HEK293T (cell line): ENCODE data around the gene CHD3.
A peak's percentile ranks its signal among the peaks of the same experiment; 100 is the strongest.
"Not testable (repeated sequence)": the region's sequence is repeated elsewhere in the genome, so short reads cannot be mapped to it uniquely, and the experiment has no call there.

Experiments
- CTCF ChIA-PET: fragments of 350-600 bp; formaldehyde crosslinking; extraction: SDS; loops from one replicate; lab custom pipeline; 2021; ENCODE audit warnings: antibody characterized with exemption, inconsistent platforms; lab: Yijun Ruan, JAX
- POLR2A ChIA-PET: fragments of 350-600 bp; formaldehyde crosslinking; extraction: SDS; loops from one replicate; lab custom pipeline; 2020; ENCODE audit warnings: antibody characterized with exemption, inconsistent platforms; lab: Yijun Ruan, JAX
- DNase-seq: peaks from one replicate; pipeline ENCODE4 v3.0.0; 2012; ENCODE audit warnings: mixed read lengths; ENCODE audit errors: extremely low spot score
- ARNT ChIP-seq: fragments of 450-650 bp; IDR thresholded peaks from 2 replicates; pipeline ENCODE4 v1.6.1; 2017; ENCODE audit warnings: mild to moderate bottlenecking
- BHLHE40 ChIP-seq: fragments of 450-650 bp; IDR thresholded peaks from 2 replicates; pipeline ENCODE4 v1.6.1; 2016; ENCODE audit warnings: mild to moderate bottlenecking, moderate library complexity, borderline replicate concordance
- CTBP1 ChIP-seq: fragments of 450-650 bp; IDR thresholded peaks from 2 replicates; pipeline ENCODE4 v1.6.1; 2016; ENCODE audit warnings: borderline replicate concordance
- ELF4 ChIP-seq: fragments of 450-650 bp; IDR thresholded peaks from 2 replicates; pipeline ENCODE4 v1.6.1; 2017; ENCODE audit warnings: antibody characterized with exemption
- FOXA1 ChIP-seq: fragments of 450-650 bp; IDR thresholded peaks from 2 replicates; pipeline ENCODE4 v1.6.1; 2016; ENCODE audit warnings: mild to moderate bottlenecking
- FOXK2 ChIP-seq: fragments of 450-650 bp; IDR thresholded peaks from 2 replicates; pipeline ENCODE4 v1.6.1; 2016; ENCODE audit warnings: mild to moderate bottlenecking
- FOXM1 ChIP-seq: fragments of 450-650 bp; IDR thresholded peaks from 2 replicates; pipeline ENCODE4 v1.6.1; 2017; ENCODE audit warnings: mild to moderate bottlenecking, borderline replicate concordance
- HDGF ChIP-seq: fragments of 450-650 bp; IDR thresholded peaks from 2 replicates; pipeline ENCODE4 v1.6.1; 2017; ENCODE audit warnings: antibody characterized with exemption, borderline replicate concordance
- L3MBTL2 ChIP-seq: fragments of 450-650 bp; conservative IDR thresholded peaks from 2 replicates; pipeline ENCODE4 v1.6.1; 2016; ENCODE audit warnings: mild to moderate bottlenecking
- LEF1 ChIP-seq: fragments of 450-650 bp; IDR thresholded peaks from 2 replicates; pipeline ENCODE4 v1.6.1; 2017; ENCODE audit warnings: mild to moderate bottlenecking, borderline replicate concordance
- NFRKB ChIP-seq: fragments of 450-650 bp; IDR thresholded peaks from 2 replicates; pipeline ENCODE4 v1.6.1; 2016; ENCODE audit warnings: mild to moderate bottlenecking, moderate library complexity
- PKNOX1 ChIP-seq: fragments of 450-650 bp; IDR thresholded peaks from 2 replicates; pipeline ENCODE4 v1.6.1; 2016
- SP1 ChIP-seq: fragments of 450-650 bp; IDR thresholded peaks from 2 replicates; pipeline ENCODE4 v1.6.1; 2017
- SUZ12 ChIP-seq: fragments of 450-650 bp; IDR thresholded peaks from 2 replicates; pipeline ENCODE4 v1.6.1; 2016; ENCODE audit warnings: mild to moderate bottlenecking
- TARDBP ChIP-seq: fragments of 450-650 bp; IDR thresholded peaks from 2 replicates; pipeline ENCODE4 v1.6.1; 2016
- ZNF384 ChIP-seq: fragments of 450-650 bp; IDR thresholded peaks from 2 replicates; pipeline ENCODE4 v1.6.1; 2016

The CHD3 gene

GRCh38 chr17:7856811-7857712, 31.5 kb upstream of the CHD3 start, which contains the start of gene NAA38:
TSS of gene NAA38 (minus strand) at chr17:7857559. CDS start at chr17:7857463, 96 bp downstream.
- POLR2A ChIA-PET = interaction anchor here (0.6 to 1.9 kb wide), 25 partner anchors 12 to 392 kb away, joined by 3 to 18 read pairs (median 4); partner anchors contain the start of genes CHD3, CNTROB, PFAS and RNF227
- TF ChIP-seq CTBP1 (no peak), ZNF384 (no peak), FOXK2 (no peak), SUZ12 (no peak), L3MBTL2 (peak; percentile 25; the same call in 1 of the 2 replicates), HDGF (no peak), BHLHE40 (no peak)
- CTCF ChIA-PET = interaction anchor here (0.6 to 1.2 kb wide), 11 partner anchors 19 to 200 kb away, joined by 3 to 7 read pairs (median 4); partner anchors contain the start of gene KDM6B
- peak; percentile 90 for DNase-seq

GRCh38 chr17:7857713-7858521, 30.7 kb upstream of the CHD3 start, which contains the start of gene CYB5D1:
TSS of gene CYB5D1 (plus strand) at chr17:7858003. CDS start at chr17:7858135, 132 bp downstream.
- peak; percentile 64 for DNase-seq
- ChIA-PET POLR2A (interaction anchor here (0.6 to 1.9 kb wide), 22 partner anchors 13 to 391 kb away, joined by 3 to 18 read pairs (median 4); partner anchors contain the start of genes CHD3, CNTROB, PFAS and RNF227), CTCF (interaction anchor here (0.6 to 1.2 kb wide), 8 partner anchors 23 to 132 kb away, joined by 3 to 7 read pairs (median 4); partner anchors contain the start of gene KDM6B)
- TF ChIP-seq BHLHE40 (no peak), TARDBP (peak; percentile 26; the same call in 1 of the 2 replicates), L3MBTL2 (peak; percentile 91)

GRCh38 chr17:7858522-7858810, 30.1 kb upstream of the CHD3 start:
- DNase-seq = peak; percentile 57
- ChIA-PET POLR2A (no interaction called here), CTCF (interaction anchor here (0.5 to 2.7 kb wide), 4 partner anchors 24 to 337 kb away, joined by 3 to 8 read pairs (median 5); no protein-coding TSS in a partner anchor)
- TF ChIP-seq LEF1 (no peak), NFRKB (no peak), FOXK2 (no peak), L3MBTL2 (no peak), ZNF384 (no peak), PKNOX1 (no peak), BHLHE40 (no peak), SP1 (no peak), ARNT (no peak), ELF4 (no peak), HDGF (no peak), FOXA1 (no peak), CTBP1 (no peak), FOXM1 (no peak), TARDBP (no peak), SUZ12 (no peak)

GRCh38 chr17:7859028-7859427, 29.6 kb upstream of the CHD3 start:
- POLR2A ChIA-PET = no interaction called here
- CTCF ChIA-PET = interaction anchor here (0.5 to 2.7 kb wide), 6 partner anchors 24 to 337 kb away, joined by 3 to 8 read pairs (median 4); no protein-coding TSS in a partner anchor
- TF ChIP-seq BHLHE40 (no peak), SUZ12 (no peak), TARDBP (no peak), L3MBTL2 (no peak), ZNF384 (no peak), FOXM1 (no peak), ARNT (no peak), SP1 (no peak), HDGF (no peak), FOXK2 (no peak), LEF1 (no peak)
- no peak for DNase-seq

- DNase-seq = peak; percentile 44
- no peak for TF ChIP-seq BHLHE40
- TF ChIP-seq LEF1 = no peak
- TF ChIP-seq PKNOX1 = no peak
- peak; percentile 88 for TF ChIP-seq ZNF384
- no peak for TF ChIP-seq ELF4
Measured at GRCh38 chr17:7862692-7863437, 25.7 kb upstream of the CHD3 start.

GRCh38 chr17:7864384-7864783, 24.2 kb upstream of the CHD3 start:
- CTCF ChIA-PET = interaction anchor here (1.0 to 1.1 kb wide), 3 partner anchors 35 to 237 kb away, joined by 3 to 4 read pairs (median 3); partner anchors contain the start of gene SAT2
- DNase-seq, POLR2A ChIA-PET: not testable (repeated sequence)

More at GRCh38 chr17:7862692-7863437, 25.7 kb upstream of the CHD3 start:
- POLR2A ChIA-PET = no interaction called here
- CTCF ChIA-PET = interaction anchor here (0.6 to 1.5 kb wide), 4 partner anchors 18 to 130 kb away, joined by 3 to 6 read pairs (median 3); no protein-coding TSS in a partner anchor
